ENCODE data around the gene GPR142. TPM values are rescaled to one million over a fixed set of nuclear protein-coding genes. Genes with fewer than 3 reads are reported as not detected.

The GPR142 gene, protein sequence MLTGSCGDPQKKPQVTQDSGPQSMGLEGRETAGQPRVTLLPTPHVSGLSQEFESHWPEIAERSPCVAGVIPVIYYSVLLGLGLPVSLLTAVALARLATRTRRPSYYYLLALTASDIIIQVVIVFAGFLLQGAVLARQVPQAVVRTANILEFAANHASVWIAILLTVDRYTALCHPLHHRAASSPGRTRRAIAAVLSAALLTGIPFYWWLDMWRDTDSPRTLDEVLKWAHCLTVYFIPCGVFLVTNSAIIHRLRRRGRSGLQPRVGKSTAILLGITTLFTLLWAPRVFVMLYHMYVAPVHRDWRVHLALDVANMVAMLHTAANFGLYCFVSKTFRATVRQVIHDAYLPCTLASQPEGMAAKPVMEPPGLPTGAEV
- polyA plus RNA-seq (2014; cell fraction: cytosol; rRNA removed), result not detected in 2 replicates
- 0.22 TPM in 1 of 2 replicates, not detected in the other for polyA plus RNA-seq (2014; cell fraction: nucleus; rRNA removed)

GRCh38 chr17:74367206-74367605 is at the start of gene GPR142:
Gene GPR142 (plus strand): TSS chr17:74367506. CDS start chr17:74369541, 2,035 bp downstream.
- DNase-seq (ENCODE audit: low spot score), result no peak

- no peak for DNase-seq (ENCODE audit: low spot score)
Measured at GRCh38 chr17:74318391-74318790, 48.9 kb upstream of the GPR142 start.

DNA sequence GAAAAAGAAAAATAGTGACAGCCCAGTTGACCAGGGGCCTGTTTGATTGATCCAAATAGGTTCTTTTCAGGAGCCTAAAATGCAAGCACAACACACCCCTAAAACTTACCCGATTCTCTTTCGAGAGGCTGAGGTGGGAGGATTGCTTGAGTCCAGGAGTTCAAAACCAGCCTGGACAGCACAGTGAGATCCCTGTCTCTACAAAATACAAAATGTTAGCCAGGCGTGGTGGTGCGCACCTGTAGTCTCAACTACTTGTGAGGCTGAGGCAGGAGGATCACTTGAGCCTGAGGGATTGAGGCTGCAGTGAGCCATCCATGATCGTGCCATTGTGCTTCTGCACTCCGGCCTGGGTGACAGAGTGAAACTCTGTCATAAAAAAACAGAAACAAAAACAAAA is 42.8 kb upstream of the GPR142 start:
- DNase-seq (ENCODE audit: low spot score), result no peak

- DNase-seq (ENCODE audit: low spot score), result no peak
Measured at GRCh38 chr17:74325376-74325742, 41.9 kb upstream of the GPR142 start.

DNA sequence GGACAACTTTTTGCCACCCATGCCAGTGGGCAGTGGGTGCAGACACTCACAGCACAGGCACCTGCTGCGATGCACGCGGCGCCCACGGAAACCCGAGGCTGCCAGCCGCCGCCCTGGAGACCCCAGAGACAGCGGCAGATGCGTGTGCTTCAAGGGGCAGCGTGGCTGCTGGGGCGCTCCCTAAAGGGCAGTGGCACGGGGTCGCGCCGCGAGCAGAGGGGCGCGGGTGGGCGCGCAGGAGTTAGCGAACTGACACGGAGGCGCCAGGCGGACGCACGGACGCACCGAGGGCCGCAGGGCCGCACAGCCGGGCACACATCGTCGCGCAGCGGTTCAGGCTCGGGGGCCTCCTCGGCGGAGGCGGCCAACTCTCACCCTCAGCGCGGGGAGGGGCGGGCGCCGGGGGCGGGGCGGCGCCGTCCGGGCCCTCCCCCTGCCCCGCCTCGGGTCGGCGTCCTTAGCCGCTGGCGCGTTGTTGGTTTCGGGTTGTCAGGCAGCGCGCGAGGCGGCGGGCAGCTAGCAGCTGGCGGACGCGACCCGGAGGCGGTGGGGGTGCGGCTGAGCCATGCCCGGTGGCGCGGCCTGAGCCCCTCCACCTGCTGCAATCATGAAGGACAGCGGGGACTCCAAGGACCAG is 41.4 kb upstream of the GPR142 start, which contains the start of gene KIF19:
TSS of gene KIF19 (plus strand) at position 484 of the 637 bp plus-strand sequence. CDS start at position 608, 124 bp downstream.
- no peak for DNase-seq (ENCODE audit: low spot score)

GRCh38 chr17:74326506-74326905 is 40.8 kb upstream of the GPR142 start:
- no peak for DNase-seq (ENCODE audit: low spot score)

DNA sequence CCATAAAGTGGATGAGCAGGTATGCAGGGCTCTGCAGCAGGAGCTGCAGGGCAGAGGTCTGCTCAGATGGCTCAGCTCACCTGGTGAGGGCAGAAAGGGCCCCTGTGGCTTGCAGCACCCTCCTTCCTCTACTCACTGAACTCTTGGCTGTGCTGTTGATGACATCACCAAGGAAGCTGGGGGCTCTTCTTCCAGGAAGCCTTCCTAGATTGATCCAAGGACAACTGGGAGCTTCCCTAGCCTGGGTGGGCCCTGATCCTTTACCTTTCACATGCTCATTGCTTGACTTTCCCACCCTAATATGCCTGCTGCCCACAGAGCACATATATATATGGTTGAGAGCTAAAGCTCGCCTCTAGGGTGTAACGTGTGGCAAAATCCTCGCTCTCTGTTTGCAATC is 38.8 kb upstream of the GPR142 start:
- DNase-seq (ENCODE audit: low spot score), result no peak

- no peak for DNase-seq (ENCODE audit: low spot score)
Measured at GRCh38 chr17:74329378-74329777, 37.9 kb upstream of the GPR142 start.

GRCh38 chr17:74330446-74330845 is 36.9 kb upstream of the GPR142 start:
- DNase-seq (ENCODE audit: low spot score), result no peak

GRCh38 chr17:74332017-74332650 is 35.2 kb upstream of the GPR142 start:
- no peak for DNase-seq (ENCODE audit: low spot score)

- peak; percentile 34 for DNase-seq (ENCODE audit: low spot score)
Measured at GRCh38 chr17:74332763-74333283, 34.5 kb upstream of the GPR142 start.

- DNase-seq (ENCODE audit: low spot score), result no peak
Measured at GRCh38 chr17:74334393-74335039, 32.8 kb upstream of the GPR142 start.

GRCh38 chr17:74335529-74336062 is 31.7 kb upstream of the GPR142 start:
- DNase-seq (ENCODE audit: low spot score), result no peak

DNA sequence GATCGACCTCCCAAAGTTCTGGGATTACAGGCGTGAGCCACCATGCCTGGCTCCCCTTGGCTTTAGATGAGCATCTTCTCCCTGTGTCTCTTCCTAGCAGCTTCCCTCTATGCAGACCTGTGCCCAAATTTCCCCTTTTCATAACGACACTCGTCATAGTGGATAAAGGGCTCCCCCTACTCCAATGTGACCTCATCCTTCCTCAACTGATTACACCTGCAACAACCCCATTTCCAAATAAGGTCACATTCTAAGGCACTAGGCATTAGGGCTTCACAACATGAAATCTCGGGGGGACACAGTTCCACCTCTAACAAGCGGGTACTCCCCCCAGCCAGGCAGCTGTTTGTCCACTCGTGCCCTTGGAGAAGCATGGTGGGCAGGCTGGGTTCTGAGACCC is 31.0 kb upstream of the GPR142 start:
- no peak for DNase-seq (ENCODE audit: low spot score)

GRCh38 chr17:74337834-74338500 is 29.3 kb upstream of the GPR142 start:
- DNase-seq (ENCODE audit: low spot score), result no peak

GRCh38 chr17:74339537-74340195 is 27.6 kb upstream of the GPR142 start:
- no peak for DNase-seq (ENCODE audit: low spot score)

GRCh38 chr17:74340470-74341023 is 26.8 kb upstream of the GPR142 start:
- no peak for DNase-seq (ENCODE audit: low spot score)

GRCh38 chr17:74342224-74342623 is 25.1 kb upstream of the GPR142 start:
- no peak for DNase-seq (ENCODE audit: low spot score)

GRCh38 chr17:74343121-74343520 is 24.2 kb upstream of the GPR142 start:
- no peak for DNase-seq (ENCODE audit: low spot score)

All from SK-N-DZ (cell line).